HG03457 (cell line): ENCODE data around the gene FYCO1.
"Not testable (repeated sequence)": the region's sequence is repeated elsewhere in the genome, so short reads cannot be mapped to it uniquely, and the experiment has no call there.

Experiments
- ATAC-seq: cut with Tn5 transposase; IDR thresholded peaks from one replicate; pipeline ENCODE4 v1.9.1; 2021; ENCODE audit warnings: moderate number of reproducible peaks; ENCODE audit not compliant: unreplicated experiment

FYCO1 gene

GRCh38 chr3:45995236-45996192, at the start of gene FYCO1:
Gene FYCO1 (minus strand): TSS chr3:45995824. CDS start chr3:45984910, 10,914 bp downstream.
- ATAC-seq, result peak; percentile 88

- no peak for ATAC-seq
Measured at GRCh38 chr3:46038916-46039315, 43.3 kb upstream of the FYCO1 start.

- not testable (repeated sequence) for ATAC-seq
Measured at GRCh38 chr3:46038071-46038470, 42.4 kb upstream of the FYCO1 start.

- no peak for ATAC-seq
Measured at GRCh38 chr3:46036191-46036590, 40.6 kb upstream of the FYCO1 start.

- ATAC-seq, result no peak
Measured at GRCh38 chr3:46031747-46032146, 36.1 kb upstream of the FYCO1 start.

GRCh38 chr3:46031269-46031668, 35.6 kb upstream of the FYCO1 start:
- no peak for ATAC-seq

GRCh38 chr3:46030626-46031025, 35.0 kb upstream of the FYCO1 start:
- no peak for ATAC-seq

- ATAC-seq, result no peak
Measured at GRCh38 chr3:46029953-46030543, 34.4 kb upstream of the FYCO1 start.

- ATAC-seq, result no peak
Measured at GRCh38 chr3:46027736-46028397, 32.2 kb upstream of the FYCO1 start.

- no peak for ATAC-seq
Measured at GRCh38 chr3:46027021-46027705, 31.5 kb upstream of the FYCO1 start, which contains the start of gene XCR1. Gene XCR1 (minus strand): TSS chr3:46027483. CDS start chr3:46021947, 5,536 bp downstream.

- ATAC-seq, result no peak
Measured at GRCh38 chr3:46025139-46025538, 29.5 kb upstream of the FYCO1 start.

- ATAC-seq, result no peak
Measured at GRCh38 chr3:46024131-46024530, 28.5 kb upstream of the FYCO1 start.

- ATAC-seq, result no peak
Measured at GRCh38 chr3:46022909-46023785, 27.5 kb upstream of the FYCO1 start.

GRCh38 chr3:46021516-46021915, 25.9 kb upstream of the FYCO1 start:
- ATAC-seq, result no peak

GRCh38 chr3:46020766-46021510, 25.3 kb upstream of the FYCO1 start:
- ATAC-seq, result no peak

GRCh38 chr3:46019707-46020106, 24.1 kb upstream of the FYCO1 start:
- no peak for ATAC-seq

- ATAC-seq, result no peak
Measured at GRCh38 chr3:46017720-46018119, 22.1 kb upstream of the FYCO1 start.

- no peak for ATAC-seq
Measured at GRCh38 chr3:46013316-46014094, 17.9 kb upstream of the FYCO1 start.

GRCh38 chr3:46012246-46012645, 16.6 kb upstream of the FYCO1 start:
- no peak for ATAC-seq
